Astrocyte (in vitro differentiated cells and primary cell): ENCODE results near the gene APOC4. TPM values are rescaled to one million over a fixed set of nuclear protein-coding genes. Genes with fewer than 3 reads are reported as not detected.

ENCODE experiments used
- DNase-seq: peaks from one replicate; pipeline ENCODE4 v3.0.0-alpha.2; 2010; ENCODE audit warnings: low read depth
- FAIRE-seq: peaks from 2 replicates; lab custom pipeline; 2011; peaks lifted over from hg19 to GRCh38; lab: Jason Lieb, UNC
- H2AFZ ChIP-seq: 2 replicates; pipeline ENCODE4 v1.6.0; 2012; ENCODE audit warnings: low read depth, low read length, inconsistent platforms
- H3K27ac ChIP-seq: 2 replicates; pipeline ENCODE4 v1.5.1; 2011; ENCODE audit warnings: low read depth, low read length, inconsistent platforms
- H3K27me3 ChIP-seq: 2 replicates; pipeline ENCODE4 v1.6.0; 2011; ENCODE audit warnings: low read length, inconsistent platforms; ENCODE audit not compliant: insufficient read depth
- H3K36me3 ChIP-seq: 2 replicates; pipeline ENCODE4 v1.5.1; 2011; ENCODE audit warnings: low read length, inconsistent platforms; ENCODE audit not compliant: insufficient read depth
- H3K4me1 ChIP-seq: 2 replicates; pipeline ENCODE4 v1.5.1; 2011; ENCODE audit warnings: low read length, inconsistent platforms; ENCODE audit not compliant: insufficient read depth
- H3K4me2 ChIP-seq: 2 replicates; pipeline ENCODE4 v1.6.0; 2012; ENCODE audit warnings: low read length, inconsistent platforms
- H3K4me3 ChIP-seq: 2 replicates; pipeline ENCODE4 v1.5.1; 2011; ENCODE audit warnings: low read depth, mild to moderate bottlenecking, low read length, inconsistent platforms; ENCODE audit not compliant: insufficient read depth
- H3K79me2 ChIP-seq: 2 replicates; pipeline ENCODE4 v1.6.0; 2012; ENCODE audit warnings: mild to moderate bottlenecking, low read length, inconsistent platforms; ENCODE audit not compliant: insufficient read depth
- H3K9ac ChIP-seq: 2 replicates; pipeline ENCODE4 v1.6.0; 2012; ENCODE audit warnings: mild to moderate bottlenecking, low read length, inconsistent platforms
- H3K9me3 ChIP-seq: 2 replicates; pipeline ENCODE4 v1.5.1; 2012; ENCODE audit warnings: low read depth, mild to moderate bottlenecking, low read length, inconsistent platforms; ENCODE audit not compliant: insufficient read depth
- H4K20me1 ChIP-seq: 2 replicates; pipeline ENCODE4 v1.6.0; 2012; ENCODE audit warnings: low read length, inconsistent platforms; ENCODE audit not compliant: insufficient read depth
- H3K27ac Mint-ChIP-seq: one replicate; pipeline ENCODE4 v1.8.0; 2021; ENCODE audit warnings: mild to moderate bottlenecking, mixed read lengths; ENCODE audit not compliant: unreplicated experiment
- H3K27me3 Mint-ChIP-seq: one replicate; pipeline ENCODE4 v1.8.0; 2021; ENCODE audit warnings: low read depth, mixed read lengths; ENCODE audit not compliant: unreplicated experiment
- H3K36me3 Mint-ChIP-seq: one replicate; pipeline ENCODE4 v1.8.0; 2021; ENCODE audit warnings: low read depth, mixed read lengths; ENCODE audit not compliant: unreplicated experiment
- H3K4me1 Mint-ChIP-seq: one replicate; pipeline ENCODE4 v1.8.0; 2021; ENCODE audit warnings: low read depth, mixed read lengths; ENCODE audit not compliant: unreplicated experiment
- H3K4me3 Mint-ChIP-seq: one replicate; pipeline ENCODE4 v1.8.0; 2021; ENCODE audit warnings: mild to moderate bottlenecking, moderate library complexity, mixed read lengths; ENCODE audit not compliant: unreplicated experiment
- H3K9me3 Mint-ChIP-seq: one replicate; pipeline ENCODE4 v1.8.0; 2021; ENCODE audit warnings: mild to moderate bottlenecking, mixed read lengths; ENCODE audit not compliant: unreplicated experiment
- EZH2 ChIP-seq: IDR thresholded peaks from 2 replicates; pipeline ENCODE4 v1.6.1; 2012; ENCODE audit warnings: mild to moderate bottlenecking, low read length, inconsistent platforms; ENCODE audit not compliant: insufficient read depth
- total RNA-seq: library from RNA; stranded (reverse); gene quantifications from 2 replicates; pipeline ENCODE4 v1.2.1, GENCODE V29; 2021
- TF ChIP-seq, protein P1 (sequence below): IDR thresholded peaks from 2 replicates; pipeline ENCODE4 v1.5.1; 2011; ENCODE audit warnings: low read depth, mild to moderate bottlenecking, inconsistent platforms, low read length, moderate library complexity; ENCODE audit not compliant: insufficient read depth

The APOC4 gene
- total RNA-seq, 1 donor from 2014 or later = not detected

DNA sequence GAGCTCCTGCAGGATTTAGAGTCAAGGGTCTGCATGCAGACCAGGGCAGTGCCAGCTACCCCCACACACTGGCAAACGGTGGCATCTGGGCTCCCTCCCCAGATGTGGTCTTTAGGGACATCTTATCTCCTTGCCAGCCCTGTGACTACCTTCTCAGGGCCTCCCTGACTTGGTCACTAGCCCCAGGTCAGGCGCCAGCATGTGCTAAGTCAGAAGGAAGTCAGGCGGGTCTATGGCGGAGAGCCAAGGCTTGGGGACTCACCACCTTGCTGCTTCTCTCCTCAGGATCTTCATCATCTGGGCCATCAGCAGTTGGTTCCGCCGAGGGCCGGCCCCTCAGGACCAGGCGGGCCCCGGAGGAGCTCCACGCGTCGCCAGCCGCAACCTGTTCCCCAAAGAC is 30.8 kb downstream of the APOC4 start:
- Histone ChIP-seq H3K27ac (no peak overlapping the region), H4K20me1 (peaks cover 24% of the 10 kb centered on the region), H3K9ac (no peak overlapping the region), H3K4me3 (no peak overlapping the region), H3K9me3 (no peaks in the 10 kb centered on the region), H3K4me2 (no peak overlapping the region), H2AFZ (no peak overlapping the region), H3K4me1 (no peaks in the 10 kb centered on the region), H3K36me3 (peaks cover 28% of the 10 kb centered on the region), H3K27me3 (no peaks in the 10 kb centered on the region), H3K79me2 (peaks cover 14% of the 10 kb centered on the region)
- no peaks in the 10 kb centered on the region for H3K9me3 Mint-ChIP-seq
- FAIRE-seq (no peak), DNase-seq (no peak)
- no peak for TF ChIP-seq EZH2
- TF ChIP-seq, protein P1, sequence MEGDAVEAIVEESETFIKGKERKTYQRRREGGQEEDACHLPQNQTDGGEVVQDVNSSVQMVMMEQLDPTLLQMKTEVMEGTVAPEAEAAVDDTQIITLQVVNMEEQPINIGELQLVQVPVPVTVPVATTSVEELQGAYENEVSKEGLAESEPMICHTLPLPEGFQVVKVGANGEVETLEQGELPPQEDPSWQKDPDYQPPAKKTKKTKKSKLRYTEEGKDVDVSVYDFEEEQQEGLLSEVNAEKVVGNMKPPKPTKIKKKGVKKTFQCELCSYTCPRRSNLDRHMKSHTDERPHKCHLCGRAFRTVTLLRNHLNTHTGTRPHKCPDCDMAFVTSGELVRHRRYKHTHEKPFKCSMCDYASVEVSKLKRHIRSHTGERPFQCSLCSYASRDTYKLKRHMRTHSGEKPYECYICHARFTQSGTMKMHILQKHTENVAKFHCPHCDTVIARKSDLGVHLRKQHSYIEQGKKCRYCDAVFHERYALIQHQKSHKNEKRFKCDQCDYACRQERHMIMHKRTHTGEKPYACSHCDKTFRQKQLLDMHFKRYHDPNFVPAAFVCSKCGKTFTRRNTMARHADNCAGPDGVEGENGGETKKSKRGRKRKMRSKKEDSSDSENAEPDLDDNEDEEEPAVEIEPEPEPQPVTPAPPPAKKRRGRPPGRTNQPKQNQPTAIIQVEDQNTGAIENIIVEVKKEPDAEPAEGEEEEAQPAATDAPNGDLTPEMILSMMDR = no peak
- no peak overlapping the region for H3K4me3 Mint-ChIP-seq
- H3K27ac Mint-ChIP-seq = no peak overlapping the region
- H3K27me3 Mint-ChIP-seq = no peaks in the 10 kb centered on the region
- H3K4me1 Mint-ChIP-seq = no peaks in the 10 kb centered on the region
- H3K36me3 Mint-ChIP-seq = peaks cover 6% of the 10 kb centered on the region

DNA sequence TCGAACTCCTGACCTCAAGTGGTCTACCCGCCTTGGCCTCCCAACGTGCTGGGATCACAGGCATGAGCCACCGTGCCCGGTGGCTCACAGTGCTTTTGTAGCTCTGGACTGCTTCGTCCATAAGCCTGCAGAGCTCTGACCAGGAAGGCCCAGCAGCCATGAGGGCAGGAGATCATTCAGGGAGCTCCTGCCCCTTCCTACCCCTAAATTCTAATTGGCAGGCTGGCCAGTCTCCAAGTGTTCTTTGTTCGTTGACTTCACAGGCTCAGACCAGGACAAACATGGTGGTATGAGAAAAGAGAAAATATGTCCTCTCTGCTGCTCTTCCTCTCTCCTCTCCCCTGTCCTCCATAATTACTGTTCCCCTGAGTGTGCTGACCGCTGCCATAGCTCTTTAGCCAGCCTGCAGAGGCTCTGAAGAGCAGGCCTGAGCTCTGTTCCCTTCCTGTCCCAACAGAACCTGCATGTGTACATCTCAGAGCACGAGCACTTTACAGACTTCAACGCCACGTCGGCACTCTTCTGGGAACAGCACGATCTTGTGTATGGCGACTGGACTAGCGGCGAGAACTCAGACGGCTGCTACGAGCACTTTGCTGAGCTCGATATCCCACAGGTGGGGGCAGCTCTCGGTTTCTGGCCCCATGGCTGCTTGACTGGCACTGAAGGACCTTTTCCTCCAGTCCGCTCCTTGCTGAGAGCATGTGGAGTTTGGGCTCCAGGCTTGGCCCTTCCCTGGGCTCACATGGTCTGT is 32.1 kb downstream of the APOC4 start:
- no peaks in the 10 kb centered on the region for H3K27me3 ChIP-seq
- no peak overlapping the region for H3K9ac ChIP-seq
- Mint-ChIP-seq H3K9me3 (no peaks in the 10 kb centered on the region), H3K4me3 (no peak overlapping the region), H3K27ac (no peak overlapping the region), H3K27me3 (no peaks in the 10 kb centered on the region), H3K36me3 (peaks cover 12% of the 10 kb centered on the region), H3K4me1 (no peaks in the 10 kb centered on the region)
- H2AFZ ChIP-seq = no peak overlapping the region
- no peak overlapping the region for H3K4me3 ChIP-seq
- H4K20me1 ChIP-seq = peaks cover 15% of the 10 kb centered on the region
- peaks cover 28% of the 10 kb centered on the region for H3K36me3 ChIP-seq
- no peak for TF ChIP-seq EZH2
- TF ChIP-seq, protein P1 = no peak
- H3K4me2 ChIP-seq = no peak overlapping the region
- no peaks in the 10 kb centered on the region for H3K4me1 ChIP-seq
- H3K9me3 ChIP-seq = no peaks in the 10 kb centered on the region
- H3K79me2 ChIP-seq = peaks cover 6% of the 10 kb centered on the region
- no peak overlapping the region for H3K27ac ChIP-seq
- no peak for DNase-seq
- FAIRE-seq = no peak

DNA sequence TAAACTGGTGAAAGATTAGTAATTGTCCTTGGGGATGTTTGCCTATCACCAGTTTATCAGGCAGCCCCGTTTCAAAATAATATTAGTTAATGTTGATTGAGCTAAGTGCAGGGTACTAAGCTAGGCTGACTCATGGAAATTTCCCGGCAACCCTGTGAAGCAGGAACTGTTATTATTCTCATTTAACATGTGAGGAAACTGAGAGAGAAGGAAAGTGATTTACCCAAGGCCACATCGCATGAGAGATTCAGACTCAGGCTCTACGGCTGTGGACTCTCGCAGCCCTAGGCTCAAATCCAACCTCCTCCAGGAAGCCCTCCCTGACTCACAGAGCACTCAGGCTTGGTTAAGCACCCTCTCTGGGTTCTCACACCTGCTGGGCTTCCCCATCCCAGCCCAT is 32.8 kb downstream of the APOC4 start:
- Histone ChIP-seq H3K4me1 (no peaks in the 10 kb centered on the region), H4K20me1 (peaks cover 14% of the 10 kb centered on the region), H3K27ac (no peak overlapping the region), H2AFZ (no peak overlapping the region), H3K4me3 (no peak overlapping the region), H3K4me2 (no peak overlapping the region), H3K9ac (no peak overlapping the region), H3K27me3 (no peaks in the 10 kb centered on the region), H3K36me3 (peaks cover 27% of the 10 kb centered on the region), H3K9me3 (no peaks in the 10 kb centered on the region), H3K79me2 (peaks cover 5% of the 10 kb centered on the region)
- Mint-ChIP-seq H3K4me3 (no peak overlapping the region), H3K27ac (no peak overlapping the region), H3K9me3 (no peaks in the 10 kb centered on the region), H3K4me1 (no peaks in the 10 kb centered on the region), H3K27me3 (no peaks in the 10 kb centered on the region), H3K36me3 (peaks cover 19% of the 10 kb centered on the region)
- DNase-seq (no peak), FAIRE-seq (no peak)
- no peak for TF ChIP-seq EZH2
- TF ChIP-seq, protein P1 = no peak
